Neural cell (in vitro differentiated cells): ENCODE data around the gene MBD5. TPM values are rescaled to one million over a fixed set of nuclear protein-coding genes. Genes with fewer than 3 reads are reported as not detected.

Experiments
- H2AFZ ChIP-seq: fragments of 200-600, 300-800 bp; sonication (generic), shearing (Covaris generic); 2 replicates; pipeline ENCODE4 v1.6.0; 2014; ENCODE audit warnings: low read depth, mild to moderate bottlenecking, antibody characterized with exemption, low read length, moderate library complexity
- H3F3A ChIP-seq: fragments of 200-600 bp; shearing (Covaris generic); 2 replicates; pipeline ENCODE4 v1.6.1; 2016; ENCODE audit warnings: mild to moderate bottlenecking, moderate library complexity, mixed read lengths, antibody characterized with exemption, low read length; ENCODE audit not compliant: insufficient read depth, poor library complexity, severe bottlenecking
- H3K27ac ChIP-seq: fragments of 200-600, 300-800 bp; sonication (generic), shearing (Covaris generic); 2 replicates; pipeline ENCODE4 v1.5.1; 2014; ENCODE audit warnings: mild to moderate bottlenecking, low read length, moderate library complexity
- H3K27me3 ChIP-seq: fragments of 300-800, 200-600 bp; sonication (generic), shearing (Covaris generic); 2 replicates; pipeline ENCODE4 v1.6.0; 2014; ENCODE audit warnings: mild to moderate bottlenecking, low read depth, low read length, moderate library complexity; ENCODE audit not compliant: insufficient read depth
- H3K36me3 ChIP-seq: fragments of 300-800, 200-600 bp; sonication (generic), shearing (Covaris generic); 2 replicates; pipeline ENCODE4 v1.5.1; 2014; ENCODE audit warnings: mild to moderate bottlenecking, antibody characterized with exemption, low read length, moderate library complexity; ENCODE audit not compliant: insufficient read depth
- H3K4me2 ChIP-seq: fragments of 300-800, 200-600 bp; sonication (generic), shearing (Covaris generic); 2 replicates; pipeline ENCODE4 v1.6.0; 2014; ENCODE audit warnings: mild to moderate bottlenecking, low read length
- H3K4me3 ChIP-seq: fragments of 300-800, 200-600 bp; sonication (generic), shearing (Covaris generic); 2 replicates; pipeline ENCODE4 v1.5.1; 2014; ENCODE audit warnings: mild to moderate bottlenecking, low read length, moderate library complexity
- H3K79me2 ChIP-seq: fragments of 200-600 bp; shearing (Covaris generic); replicated peaks from 2 replicates; pipeline ENCODE4 v1.6.0; 2014; ENCODE audit warnings: mild to moderate bottlenecking, low read length, moderate library complexity; ENCODE audit not compliant: insufficient read depth
- H3K9ac ChIP-seq: fragments of 300-800, 200-600 bp; sonication (generic), shearing (Covaris generic); 2 replicates; pipeline ENCODE4 v1.6.1; 2016; ENCODE audit warnings: mild to moderate bottlenecking, low read length, mixed read lengths
- H3K9me2 ChIP-seq: fragments of 200-600 bp; shearing (Covaris generic); 2 replicates; pipeline ENCODE4 v1.6.1; 2016; ENCODE audit warnings: mild to moderate bottlenecking, low read length, mixed read lengths; ENCODE audit not compliant: insufficient read depth
- H3K9me3 ChIP-seq: fragments of 200-600, 300-800 bp; sonication (generic), shearing (Covaris generic); 2 replicates; pipeline ENCODE4 v1.6.1; 2016; ENCODE audit warnings: mild to moderate bottlenecking, mixed run types, low read length, moderate library complexity, mixed read lengths
- H4K20me1 ChIP-seq: fragments of 200-600 bp; shearing (Covaris generic); 2 replicates; pipeline ENCODE4 v1.6.1; 2016; ENCODE audit warnings: mild to moderate bottlenecking, mixed run types; ENCODE audit not compliant: insufficient read depth
- EP300 ChIP-seq: fragments of 450-650 bp; conservative IDR thresholded peaks from 2 replicates; pipeline ENCODE4 v1.6.1; 2014; ENCODE audit warnings: antibody characterized with exemption, mild to moderate bottlenecking, moderate library complexity; ENCODE audit not compliant: poor library complexity, severe bottlenecking
- EZH2 ChIP-seq: fragments of 200-600, 300-800 bp; shearing (Covaris generic), sonication (generic); IDR thresholded peaks from 2 replicates; pipeline ENCODE4 v1.6.1; 2014; ENCODE audit warnings: antibody characterized with exemption, low read length, borderline replicate concordance, mild to moderate bottlenecking; ENCODE audit not compliant: insufficient read depth, poor library complexity, severe bottlenecking
- MXI1 ChIP-seq: fragments of 450-650 bp; conservative IDR thresholded peaks from 2 replicates; pipeline ENCODE4 v1.6.1; 2014; ENCODE audit warnings: antibody characterized with exemption, mild to moderate bottlenecking; ENCODE audit not compliant: poor library complexity, severe bottlenecking
- POLR2AphosphoS5 ChIP-seq: IDR thresholded peaks from 2 replicates; pipeline ENCODE4 v1.6.1; 2012
- RAD21 ChIP-seq: fragments of 450-650 bp; conservative IDR thresholded peaks from 2 replicates; pipeline ENCODE4 v1.6.1; 2014; ENCODE audit warnings: antibody characterized with exemption, mild to moderate bottlenecking, moderate library complexity
- REST ChIP-seq: IDR thresholded peaks from 2 replicates; pipeline ENCODE4 v1.6.1; 2012; ENCODE audit warnings: borderline replicate concordance
- SMC3 ChIP-seq: fragments of 450-650 bp; conservative IDR thresholded peaks from 2 replicates; pipeline ENCODE4 v1.6.1; 2014; ENCODE audit warnings: antibody characterized with exemption, mild to moderate bottlenecking, moderate library complexity; ENCODE audit not compliant: poor library complexity
- TAF1 ChIP-seq: IDR thresholded peaks from 2 replicates; pipeline ENCODE4 v1.6.1; 2012; ENCODE audit warnings: low read depth
- polyA plus RNA-seq: library from polyadenylated mRNA; depleted of rRNA; stranded (reverse); fragments of >200 nt; gene quantifications from 2 replicates; pipeline ENCODE4 v1.2.3, GENCODE V29; 2014
- TF ChIP-seq, protein P1 (sequence below): fragments of 450-650 bp; IDR thresholded peaks from 2 replicates; pipeline ENCODE4 v1.5.1; 2014; ENCODE audit warnings: antibody characterized with exemption, mild to moderate bottlenecking, moderate library complexity; ENCODE audit not compliant: poor library complexity, severe bottlenecking

The MBD5 gene
- polyA plus RNA-seq, 1 donor from 2014 or later, result 9.7 TPM

GRCh38 chr2:148044322-148044721, 23.4 kb downstream of the MBD5 start:
- Histone ChIP-seq H4K20me1 (no peaks in the 10 kb centered on the region), H3K9me3 (no peaks in the 10 kb centered on the region), H3K27ac (no peak overlapping the region), H3F3A (no peaks in the 10 kb centered on the region), H3K4me2 (no peak overlapping the region), H3K79me2 (peaks cover 22% of the 10 kb centered on the region), H3K4me3 (no peak overlapping the region), H3K27me3 (no peaks in the 10 kb centered on the region), H3K9me2 (no peaks in the 10 kb centered on the region), H3K9ac (no peak overlapping the region), H2AFZ (no peak overlapping the region), H3K36me3 (no peaks in the 10 kb centered on the region)
- TF ChIP-seq EP300 (no peak), POLR2AphosphoS5 (no peak), RAD21 (no peak), MXI1 (no peak), TAF1 (no peak), EZH2 (no peak)
- TF ChIP-seq, protein P1, sequence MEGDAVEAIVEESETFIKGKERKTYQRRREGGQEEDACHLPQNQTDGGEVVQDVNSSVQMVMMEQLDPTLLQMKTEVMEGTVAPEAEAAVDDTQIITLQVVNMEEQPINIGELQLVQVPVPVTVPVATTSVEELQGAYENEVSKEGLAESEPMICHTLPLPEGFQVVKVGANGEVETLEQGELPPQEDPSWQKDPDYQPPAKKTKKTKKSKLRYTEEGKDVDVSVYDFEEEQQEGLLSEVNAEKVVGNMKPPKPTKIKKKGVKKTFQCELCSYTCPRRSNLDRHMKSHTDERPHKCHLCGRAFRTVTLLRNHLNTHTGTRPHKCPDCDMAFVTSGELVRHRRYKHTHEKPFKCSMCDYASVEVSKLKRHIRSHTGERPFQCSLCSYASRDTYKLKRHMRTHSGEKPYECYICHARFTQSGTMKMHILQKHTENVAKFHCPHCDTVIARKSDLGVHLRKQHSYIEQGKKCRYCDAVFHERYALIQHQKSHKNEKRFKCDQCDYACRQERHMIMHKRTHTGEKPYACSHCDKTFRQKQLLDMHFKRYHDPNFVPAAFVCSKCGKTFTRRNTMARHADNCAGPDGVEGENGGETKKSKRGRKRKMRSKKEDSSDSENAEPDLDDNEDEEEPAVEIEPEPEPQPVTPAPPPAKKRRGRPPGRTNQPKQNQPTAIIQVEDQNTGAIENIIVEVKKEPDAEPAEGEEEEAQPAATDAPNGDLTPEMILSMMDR, result no peak

- Histone ChIP-seq H3K27ac (no peak overlapping the region), H3K4me3 (no peak overlapping the region), H3K36me3 (no peaks in the 10 kb centered on the region), H3K9me2 (no peaks in the 10 kb centered on the region), H2AFZ (no peak overlapping the region), H3K27me3 (no peaks in the 10 kb centered on the region), H3K79me2 (peaks cover 29% of the 10 kb centered on the region), H3K4me2 (no peak overlapping the region), H3K9me3 (no peaks in the 10 kb centered on the region), H3K9ac (no peak overlapping the region), H4K20me1 (no peaks in the 10 kb centered on the region), H3F3A (no peaks in the 10 kb centered on the region)
- TF ChIP-seq MXI1 (no peak), RAD21 (no peak), REST (no peak), TAF1 (no peak), EP300 (no peak), EZH2 (no peak), POLR2AphosphoS5 (no peak), SMC3 (no peak)
- TF ChIP-seq, protein P1, result no peak
Measured at GRCh38 chr2:148046802-148047201, 25.9 kb downstream of the MBD5 start.
